Loucy (cell line): ENCODE measurements around the gene PDE2A.

ENCODE experiments used
- H2AFZ ChIP-seq: fragments of 200-600 bp; sonication (generic); 2 replicates; pipeline ENCODE4 v1.6.0; 2016; ENCODE audit warnings: antibody characterized with exemption, mild to moderate bottlenecking, low read length, moderate library complexity
- H3F3A ChIP-seq: fragments of 200-600 bp; 2 replicates; pipeline ENCODE4 v1.6.0; 2016; ENCODE audit warnings: antibody characterized with exemption, low read depth, mild to moderate bottlenecking
- H3K27me3 ChIP-seq: fragments of 200-600 bp; sonication (generic); 2 replicates; pipeline ENCODE4 v1.6.1; 2014; ENCODE audit warnings: low read length, mild to moderate bottlenecking; ENCODE audit not compliant: insufficient read depth, poor library complexity, severe bottlenecking
- H3K36me3 ChIP-seq: fragments of 200-600 bp; sonication (generic); 2 replicates; pipeline ENCODE4 v1.6.1; 2016; ENCODE audit warnings: low read length; ENCODE audit not compliant: insufficient read depth
- H3K4me1 ChIP-seq: fragments of 200-600 bp; sonication (generic); 2 replicates; pipeline ENCODE4 v1.5.1; 2014; ENCODE audit warnings: low read length, mild to moderate bottlenecking; ENCODE audit not compliant: insufficient read depth, poor library complexity, severe bottlenecking
- H3K4me2 ChIP-seq: fragments of 200-600 bp; sonication (generic); 2 replicates; pipeline ENCODE4 v1.6.0; 2014; ENCODE audit warnings: antibody characterized with exemption, low read length, low read depth, mild to moderate bottlenecking; ENCODE audit not compliant: poor library complexity, severe bottlenecking
- H3K4me3 ChIP-seq: fragments of 200-600 bp; sonication (generic); 2 replicates; pipeline ENCODE4 v1.5.1; 2014; ENCODE audit warnings: low read length, mild to moderate bottlenecking, mixed read lengths; ENCODE audit not compliant: poor library complexity, severe bottlenecking
- H3K79me2 ChIP-seq: fragments of 200-600 bp; sonication (generic); 2 replicates; pipeline ENCODE4 v1.6.1; 2014; ENCODE audit warnings: low read length; ENCODE audit not compliant: insufficient read depth
- H3K9ac ChIP-seq: fragments of 200-600 bp; sonication (generic); 2 replicates; pipeline ENCODE4 v1.6.0; 2014; ENCODE audit warnings: mild to moderate bottlenecking, low read depth, low read length, moderate library complexity; ENCODE audit not compliant: poor library complexity, severe bottlenecking
- H3K9me2 ChIP-seq: fragments of 200-600 bp; sonication (generic); replicated peaks from 2 replicates; pipeline ENCODE4 v1.6.1; 2016; ENCODE audit warnings: low read depth, low read length, mixed read lengths
- H3K9me3 ChIP-seq: fragments of 200-600 bp; sonication (generic); 2 replicates; pipeline ENCODE4 v1.6.1; 2014; ENCODE audit warnings: mild to moderate bottlenecking, antibody characterized with exemption, low read length, low read depth; ENCODE audit not compliant: insufficient read depth
- H4K20me1 ChIP-seq: fragments of 200-600 bp; sonication (generic); 2 replicates; pipeline ENCODE4 v1.6.0; 2014; ENCODE audit warnings: antibody characterized with exemption, low read length, mild to moderate bottlenecking; ENCODE audit not compliant: insufficient read depth, poor library complexity, severe bottlenecking
- CTCF ChIP-seq: fragments of 200-600 bp; sonication (generic); conservative IDR thresholded peaks from 2 replicates; pipeline ENCODE4 v1.5.1; 2014; ENCODE audit warnings: mild to moderate bottlenecking, antibody characterized with exemption, low read length
- EZH2phosphoT487 ChIP-seq: fragments of 200-600 bp; IDR thresholded peaks from 2 replicates; pipeline ENCODE4 v1.6.1; 2018; ENCODE audit warnings: antibody characterized with exemption, mild to moderate bottlenecking, moderate library complexity, borderline replicate concordance

The PDE2A gene

DNA sequence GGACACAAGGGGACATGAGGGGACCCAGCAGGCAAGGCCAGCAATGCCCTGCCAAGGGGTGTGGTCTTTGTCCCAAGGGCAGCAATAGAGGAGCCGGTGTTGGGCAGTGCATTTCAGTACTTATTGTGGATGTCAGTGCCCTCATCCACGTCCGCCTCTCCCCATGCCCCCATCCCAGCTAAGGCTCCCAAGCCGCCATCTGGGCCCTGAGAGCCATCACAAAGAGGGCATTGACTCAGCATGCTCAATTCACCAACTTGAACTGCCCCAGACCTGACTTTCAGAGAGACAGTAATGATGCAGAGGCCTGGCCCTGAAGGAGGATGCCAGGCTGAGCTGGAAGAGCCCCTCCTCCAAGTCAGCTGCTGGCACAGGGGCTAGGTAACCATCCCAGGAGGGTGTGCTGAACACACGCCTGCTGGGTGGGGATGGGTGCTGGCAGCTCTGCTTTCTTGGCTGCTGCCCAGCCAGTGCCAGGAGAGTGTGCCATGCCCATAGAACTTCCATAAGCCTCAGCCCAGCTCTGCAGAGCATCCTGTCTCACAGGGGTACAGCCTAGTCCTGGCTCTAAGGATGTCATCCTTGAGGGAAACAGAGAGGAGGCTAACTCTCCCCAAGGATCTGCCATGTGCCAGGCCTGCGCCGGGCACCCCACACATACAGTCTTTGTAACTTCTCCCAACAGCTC lies 46.5 kb downstream of the PDE2A start:
- TF ChIP-seq CTCF, result no peak
- no peaks in the 10 kb centered on the region for H4K20me1 ChIP-seq
- no peak overlapping the region for H3K9ac ChIP-seq
- no peaks in the 10 kb centered on the region for H3K27me3 ChIP-seq
- no peaks in the 10 kb centered on the region for H3K9me3 ChIP-seq
- no peaks in the 10 kb centered on the region for H3K36me3 ChIP-seq
- no peak overlapping the region for H3K4me2 ChIP-seq
- H3K79me2 ChIP-seq, result no peaks in the 10 kb centered on the region
- no peak overlapping the region for H3K4me3 ChIP-seq
- H2AFZ ChIP-seq, result no peak overlapping the region
- no peaks in the 10 kb centered on the region for H3K9me2 ChIP-seq
- H3F3A ChIP-seq, result no peaks in the 10 kb centered on the region
- no peaks in the 10 kb centered on the region for H3K4me1 ChIP-seq

GRCh38 chr11:72626414-72626936 lies 47.7 kb downstream of the PDE2A start:
- H3K9me3 ChIP-seq, result no peaks in the 10 kb centered on the region
- H3K4me1 ChIP-seq, result peaks cover 3% of the 10 kb centered on the region
- H4K20me1 ChIP-seq, result no peaks in the 10 kb centered on the region
- no peak for TF ChIP-seq CTCF
- no peak for TF ChIP-seq EZH2phosphoT487
- no peaks in the 10 kb centered on the region for H3K79me2 ChIP-seq
- H3K9ac ChIP-seq, result no peak overlapping the region
- H3K4me3 ChIP-seq, result no peak overlapping the region
- H2AFZ ChIP-seq, result no peak overlapping the region
- H3K27me3 ChIP-seq, result no peaks in the 10 kb centered on the region
- H3K4me2 ChIP-seq, result no peak overlapping the region
- H3K36me3 ChIP-seq, result no peaks in the 10 kb centered on the region
- H3F3A ChIP-seq, result no peaks in the 10 kb centered on the region
- H3K9me2 ChIP-seq, result no peaks in the 10 kb centered on the region

DNA sequence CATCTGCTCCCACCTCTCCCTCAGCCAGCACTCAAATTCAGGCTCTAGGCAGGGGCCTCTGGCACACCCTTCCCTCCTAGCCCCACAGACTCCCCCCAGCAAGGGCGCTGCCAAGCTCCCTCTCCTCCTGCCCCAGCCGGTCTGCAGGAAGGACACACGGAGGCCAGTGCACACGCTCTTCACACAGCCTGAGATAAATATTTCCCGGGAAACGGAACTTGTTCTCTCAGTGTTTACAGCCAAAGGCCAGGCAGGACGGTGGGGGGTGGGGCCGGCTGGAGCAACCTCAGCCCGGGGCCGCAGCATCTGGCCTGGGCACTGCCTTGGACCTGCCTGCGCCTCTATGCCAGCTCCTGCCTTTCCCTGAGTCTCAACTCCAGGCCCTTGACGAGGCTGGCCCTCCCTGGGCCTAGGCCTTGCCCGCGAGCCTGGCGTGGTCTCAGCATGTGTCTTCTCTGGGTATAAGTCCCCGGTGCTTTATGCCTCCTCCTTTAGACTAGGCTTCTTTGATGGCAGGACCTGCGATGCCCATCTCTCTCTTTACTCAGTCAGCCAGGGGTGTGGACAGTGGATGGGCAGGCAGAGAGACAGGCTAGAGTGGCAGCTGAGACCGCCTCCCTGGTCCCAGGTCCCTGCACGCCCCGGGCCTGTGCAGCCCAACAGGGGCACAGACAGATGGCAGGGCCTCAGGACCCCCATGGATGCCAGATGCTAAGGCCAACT lies 48.4 kb downstream of the PDE2A start:
- Histone ChIP-seq H3F3A (no peaks in the 10 kb centered on the region), H3K9me3 (no peaks in the 10 kb centered on the region), H4K20me1 (no peaks in the 10 kb centered on the region), H3K4me3 (no peak overlapping the region), H3K4me1 (peaks cover 10% of the 10 kb centered on the region), H3K27me3 (no peaks in the 10 kb centered on the region), H3K79me2 (no peaks in the 10 kb centered on the region), H3K4me2 (no peak overlapping the region), H3K36me3 (no peaks in the 10 kb centered on the region), H3K9ac (no peak overlapping the region), H2AFZ (no peak overlapping the region), H3K9me2 (no peaks in the 10 kb centered on the region)
- TF ChIP-seq EZH2phosphoT487 (no peak), CTCF (no peak)
